GM23248 (cell line): ENCODE data around the gene HOXC12.
A peak's percentile ranks its signal among the peaks of the same experiment; 100 is the strongest.

ENCODE experiments used
- EZH2 ChIP-seq: fragments of 200-600 bp; sonication (generic); IDR thresholded peaks from 2 replicates; pipeline ENCODE4 v1.6.1; 2018; ENCODE audit warnings: antibody characterized with exemption, mild to moderate bottlenecking; ENCODE audit not compliant: insufficient read depth, poor library complexity, severe bottlenecking
- EZH2phosphoT487 ChIP-seq: fragments of 200-600 bp; sonication (generic); IDR thresholded peaks from 2 replicates; pipeline ENCODE4 v1.6.1; 2018; ENCODE audit warnings: antibody characterized with exemption, moderate library complexity, mild to moderate bottlenecking, low read depth; ENCODE audit not compliant: insufficient read depth

GRCh38 chr12:53975479-53976152, 20.9 kb downstream of the HOXC12 start:
- TF ChIP-seq EZH2 (peak; percentile 79), EZH2phosphoT487 (peak; percentile 59; the same call in 1 of the 2 replicates)
